HG03196 (cell line): ENCODE measurements around the gene HSPA12B.

Experiments used
- ATAC-seq: cut with Tn5 transposase; IDR thresholded peaks from one replicate; pipeline ENCODE4 v1.9.1; 2021; ENCODE audit not compliant: unreplicated experiment

HSPA12B gene

GRCh38 chr20:3729378-3729777 is 3.1 kb upstream of the HSPA12B start:
- no peak for ATAC-seq

GRCh38 chr20:3729811-3730540 is 2.5 kb upstream of the HSPA12B start:
- ATAC-seq = no peak

- ATAC-seq = no peak
These were observed 1.4 kb upstream of the HSPA12B start for GRCh38 chr20:3730803-3731672.

GRCh38 chr20:3731944-3732326 is 550 bp upstream of the HSPA12B start:
- no peak for ATAC-seq

- no peak for ATAC-seq
These were observed 872 bp downstream of the HSPA12B start for GRCh38 chr20:3733119-3733995.

GRCh38 chr20:3734111-3734843 is 1.8 kb downstream of the HSPA12B start:
- no peak for ATAC-seq

- ATAC-seq = no peak
These were observed 3.3 kb downstream of the HSPA12B start for GRCh38 chr20:3735768-3736167.

GRCh38 chr20:3738111-3739053 is 5.9 kb downstream of the HSPA12B start:
- ATAC-seq = no peak

GRCh38 chr20:3739054-3739925 is 6.8 kb downstream of the HSPA12B start:
- ATAC-seq = no peak

GRCh38 chr20:3739926-3740451 is 7.5 kb downstream of the HSPA12B start:
- ATAC-seq = no peak

- no peak for ATAC-seq
These were observed 8.3 kb downstream of the HSPA12B start for GRCh38 chr20:3740615-3741301.

GRCh38 chr20:3741836-3742458 is 9.5 kb downstream of the HSPA12B start:
- ATAC-seq = no peak

GRCh38 chr20:3743251-3743650 is 10.8 kb downstream of the HSPA12B start:
- no peak for ATAC-seq

- ATAC-seq = no peak
These were observed 11.6 kb downstream of the HSPA12B start for GRCh38 chr20:3744037-3744436.

GRCh38 chr20:3744806-3745685 is 12.6 kb downstream of the HSPA12B start:
- ATAC-seq = no peak

- no peak for ATAC-seq
These were observed 13.2 kb downstream of the HSPA12B start for GRCh38 chr20:3745686-3746173.
